Inferior parietal cortex (tissue), 1 donor: ENCODE measurements around the gene SAMD14.

Experiments
- DNase-seq: peaks from one replicate; pipeline ENCODE4 v3.0.0-alpha.2; 2016; ENCODE audit errors: extremely low spot score

Gene SAMD14

DNA sequence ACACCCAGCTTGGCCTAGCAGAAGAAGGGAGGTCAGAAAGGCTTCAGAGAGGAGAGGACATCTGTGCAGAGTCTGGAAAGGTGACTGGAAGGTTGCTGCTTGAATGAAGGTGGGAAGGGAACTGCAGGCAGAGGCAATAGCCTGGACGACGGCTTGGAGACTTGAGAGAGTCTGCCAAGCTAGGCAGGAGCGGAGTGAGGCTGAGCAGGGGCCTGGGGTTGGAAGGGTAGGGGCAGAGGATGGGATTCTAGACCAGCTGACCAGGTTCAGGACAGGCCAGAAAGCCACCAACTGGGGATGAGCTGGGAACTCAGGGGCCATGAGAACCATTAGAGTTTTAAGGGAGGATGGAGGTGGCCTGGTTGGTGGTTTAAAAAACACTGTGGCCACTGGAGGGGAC is 35.5 kb upstream of the SAMD14 start:
- DNase-seq, result no peak

DNA sequence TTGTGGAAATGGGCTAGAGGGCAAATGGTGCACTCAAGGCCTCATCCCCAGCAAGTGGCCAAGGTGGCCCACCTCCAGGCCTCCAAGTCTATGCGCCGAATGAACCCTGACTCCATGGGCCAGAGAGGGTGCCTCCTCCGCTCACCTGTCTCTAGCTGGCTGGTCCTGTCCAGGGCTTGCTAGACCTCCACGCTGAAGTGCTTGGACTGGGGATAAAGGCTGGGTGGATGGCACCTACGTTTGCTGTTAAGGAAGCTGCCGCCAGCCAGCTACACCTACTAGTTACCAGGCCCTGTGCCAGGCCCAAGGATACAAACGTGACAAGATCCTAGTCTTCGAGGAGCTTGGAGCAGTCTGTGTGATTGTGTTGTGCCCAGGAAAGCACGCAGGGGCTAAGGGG is 35.1 kb upstream of the SAMD14 start:
- no peak for DNase-seq

DNA sequence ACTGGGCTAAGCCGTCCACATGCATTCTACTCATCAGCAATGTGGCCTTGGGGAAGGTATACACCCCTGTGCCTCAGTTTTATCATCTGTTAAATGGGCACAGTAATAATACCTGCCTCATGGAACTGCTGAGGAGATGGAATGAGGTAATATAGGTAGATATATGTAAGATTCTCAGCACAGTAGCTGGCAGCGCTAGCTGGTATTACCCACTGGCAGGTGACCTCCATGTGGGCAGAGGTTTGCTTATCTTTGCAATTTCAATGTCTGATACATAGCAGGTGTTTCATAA is 34.7 kb upstream of the SAMD14 start:
- no peak for DNase-seq

DNA sequence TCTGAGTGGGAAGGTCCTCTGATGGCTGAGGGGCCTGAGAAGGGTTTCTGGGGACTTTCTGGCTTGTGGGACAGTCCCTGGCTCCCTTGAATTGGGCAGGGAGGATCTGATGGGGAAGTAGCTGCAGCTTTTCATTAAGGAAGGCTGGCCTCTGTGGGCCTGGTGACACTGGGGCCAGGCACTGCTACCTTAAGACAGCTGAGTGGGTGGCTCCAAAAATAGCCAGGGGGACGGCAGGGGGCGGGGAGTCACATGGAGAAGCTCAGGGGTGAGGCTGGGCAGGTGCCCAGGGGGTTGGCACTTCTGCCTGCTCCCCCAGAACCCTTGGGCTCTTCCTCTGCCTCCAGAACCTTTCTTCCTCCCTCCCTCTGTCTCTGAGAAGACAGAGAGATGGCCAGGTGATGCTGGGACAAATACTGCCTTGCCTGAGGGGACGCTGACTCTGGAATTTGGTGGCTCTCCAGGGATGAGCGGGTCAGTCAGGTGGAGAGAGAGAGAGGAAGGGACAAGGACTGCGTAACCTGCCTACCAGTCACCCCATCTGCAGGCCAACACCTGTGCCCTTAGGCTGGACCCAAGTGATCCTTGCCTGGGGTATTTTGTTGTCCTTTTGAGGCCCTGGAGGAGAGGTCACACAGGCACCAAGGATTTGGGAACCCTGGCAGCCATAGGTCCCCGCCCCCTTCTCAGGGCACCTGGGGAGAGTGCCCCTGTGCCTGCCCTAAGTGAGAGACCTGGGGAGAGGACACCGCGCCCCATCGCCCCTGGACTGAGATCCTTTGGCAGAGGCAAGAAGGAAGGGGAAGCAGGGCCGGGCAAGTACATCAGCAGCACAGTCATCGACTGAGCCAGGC is 34.1 kb upstream of the SAMD14 start:
- DNase-seq, result no peak

DNA sequence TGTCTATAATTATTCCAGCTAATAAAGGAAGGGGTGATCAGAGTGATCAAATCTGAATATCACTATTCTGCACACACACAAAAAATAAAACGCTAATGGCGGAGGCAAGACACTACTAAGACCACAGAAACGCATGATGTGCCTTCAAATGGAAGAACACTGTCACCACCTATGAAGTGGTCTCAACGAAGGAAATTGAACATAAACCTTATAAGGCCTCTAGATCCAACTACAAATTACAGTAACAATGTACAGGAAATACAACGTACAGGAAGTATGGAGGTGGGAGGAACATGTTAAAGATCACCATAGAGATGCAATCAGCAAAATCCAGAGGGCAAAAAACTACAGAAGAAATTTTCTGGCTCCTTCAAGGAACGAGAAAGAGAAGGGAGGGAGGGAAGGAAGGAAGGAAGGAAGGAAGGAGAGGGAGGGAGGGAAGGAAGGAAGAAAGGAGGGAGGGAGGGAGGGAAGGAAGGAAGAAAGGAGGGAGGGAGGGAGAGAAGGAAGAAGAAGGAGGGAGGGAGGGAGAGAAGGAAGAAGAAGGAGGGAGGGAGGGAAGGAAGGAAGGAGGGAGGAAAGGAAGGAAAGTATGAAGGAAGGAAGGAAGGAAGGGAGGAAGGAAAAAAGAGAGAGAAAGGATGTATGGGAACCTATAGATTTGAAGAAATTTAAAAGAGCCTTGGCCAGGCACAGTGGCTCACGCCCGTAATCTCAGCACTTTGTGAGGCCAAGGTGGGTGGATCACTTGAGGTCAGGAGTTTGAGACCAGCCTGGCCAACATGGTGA is 32.7 kb upstream of the SAMD14 start:
- no peak for DNase-seq

DNA sequence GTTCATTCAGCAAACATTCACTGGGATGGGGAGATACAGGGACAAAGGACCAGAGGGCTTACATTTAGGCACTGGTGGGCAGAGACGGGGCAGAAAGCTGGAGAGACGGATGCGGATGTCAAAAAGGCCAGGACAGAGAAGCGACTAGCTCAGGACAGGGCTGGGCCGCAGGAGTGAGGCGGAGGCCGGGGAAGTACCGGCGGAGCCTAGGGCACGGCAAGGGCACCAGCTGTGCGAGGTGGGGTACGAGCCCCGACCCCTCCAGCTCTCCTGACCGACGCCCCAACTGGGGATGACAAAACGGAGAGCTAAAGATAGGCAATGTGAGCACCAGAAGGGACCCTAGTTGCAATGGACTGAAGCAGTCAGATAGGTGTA is 31.9 kb upstream of the SAMD14 start:
- DNase-seq, result no peak

DNA sequence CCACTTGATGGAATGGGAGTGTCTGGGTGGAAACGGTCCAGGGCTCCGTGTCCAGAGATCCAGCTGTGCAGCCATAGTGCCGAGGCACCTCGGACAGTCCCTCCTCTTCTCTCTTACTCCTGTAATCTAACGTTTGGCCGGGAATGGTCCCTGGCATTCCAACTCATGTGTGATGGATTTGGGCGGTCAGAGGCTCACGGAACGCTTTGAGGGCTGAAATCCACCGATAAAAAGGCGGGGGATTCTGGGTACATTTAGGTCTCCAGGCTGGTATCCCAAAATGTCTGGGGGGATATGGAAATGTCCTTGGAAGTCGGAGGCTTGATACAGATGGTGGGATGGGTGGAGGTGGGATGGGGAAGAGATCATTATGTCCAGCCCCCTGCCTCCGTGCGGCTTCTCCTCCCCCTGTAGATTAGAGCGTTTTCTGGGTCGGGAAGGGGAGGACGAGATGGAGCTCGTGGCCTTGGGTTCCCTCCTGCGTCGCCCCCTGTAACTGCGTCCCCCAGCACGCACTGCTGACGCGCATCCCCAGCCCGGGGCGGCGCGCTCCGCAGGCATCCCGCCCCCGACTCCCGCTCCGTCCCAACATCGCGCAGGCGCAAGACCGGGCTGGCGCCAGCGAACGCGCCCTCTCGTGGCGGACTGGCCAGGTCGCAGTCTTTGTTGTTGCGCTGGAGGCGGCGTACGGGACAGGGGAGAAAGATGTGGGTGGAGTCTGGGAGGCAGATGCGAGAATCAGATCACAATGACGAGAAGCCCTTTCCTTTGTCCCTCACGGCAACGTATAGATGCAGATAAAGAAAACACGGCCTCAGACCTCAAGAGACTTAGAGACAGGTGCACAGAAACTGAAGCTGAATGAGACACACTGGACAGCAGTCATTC is 31.3 kb upstream of the SAMD14 start:
- DNase-seq, result peak; percentile 93

DNA sequence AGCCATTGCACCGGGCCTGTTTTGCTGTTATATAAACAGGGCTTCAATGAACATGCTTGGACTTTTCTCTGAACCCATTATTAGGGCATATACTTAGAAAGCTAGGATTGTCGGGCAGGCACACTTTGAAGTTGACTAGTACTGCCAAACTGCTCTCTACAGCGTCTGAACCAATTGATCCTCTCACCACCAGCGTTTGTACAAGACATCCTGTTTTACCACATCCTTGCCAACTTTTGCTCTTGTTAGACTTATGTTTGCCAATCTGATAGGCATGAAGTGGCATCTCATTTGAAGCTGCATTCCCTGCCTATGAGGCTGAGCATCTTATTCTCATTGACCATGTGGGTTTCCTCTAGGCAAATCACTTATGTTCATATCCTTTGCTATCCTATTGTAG is 27.9 kb upstream of the SAMD14 start:
- DNase-seq, result no peak

DNA sequence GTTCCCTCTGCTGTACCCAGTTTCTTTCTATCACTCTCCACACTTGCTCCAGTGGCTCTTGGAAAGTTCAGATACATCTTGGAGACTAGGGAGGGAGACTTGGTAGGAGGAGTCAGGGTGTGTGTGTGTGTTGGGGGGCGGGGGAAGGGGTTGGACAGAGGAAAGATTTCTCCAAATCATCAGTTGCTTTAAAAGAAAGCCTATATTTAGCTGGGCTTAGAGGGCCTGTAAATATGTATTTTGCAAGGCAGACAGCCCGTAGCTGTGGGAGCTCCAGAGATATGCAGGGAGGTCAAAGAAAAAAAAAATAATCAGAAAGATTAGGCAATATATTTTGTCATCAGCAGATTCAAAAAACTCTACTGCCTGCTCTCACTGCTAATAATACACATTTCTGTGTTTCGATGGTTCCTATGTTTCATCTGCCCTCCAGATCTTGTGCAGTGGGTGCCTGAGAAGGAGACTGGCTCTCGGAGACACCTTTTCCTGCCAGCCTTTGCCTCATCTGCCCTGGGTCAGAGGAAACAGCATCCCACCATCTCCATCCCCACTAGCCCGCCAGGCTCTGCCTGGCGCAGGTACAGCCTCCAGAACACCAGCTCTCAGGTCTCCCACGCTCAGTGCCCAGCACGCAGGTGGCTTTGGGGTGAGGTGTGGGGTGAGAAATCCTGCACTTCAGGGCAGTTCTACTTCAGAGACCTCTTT is 25.3 kb upstream of the SAMD14 start:
- DNase-seq, result no peak

DNA sequence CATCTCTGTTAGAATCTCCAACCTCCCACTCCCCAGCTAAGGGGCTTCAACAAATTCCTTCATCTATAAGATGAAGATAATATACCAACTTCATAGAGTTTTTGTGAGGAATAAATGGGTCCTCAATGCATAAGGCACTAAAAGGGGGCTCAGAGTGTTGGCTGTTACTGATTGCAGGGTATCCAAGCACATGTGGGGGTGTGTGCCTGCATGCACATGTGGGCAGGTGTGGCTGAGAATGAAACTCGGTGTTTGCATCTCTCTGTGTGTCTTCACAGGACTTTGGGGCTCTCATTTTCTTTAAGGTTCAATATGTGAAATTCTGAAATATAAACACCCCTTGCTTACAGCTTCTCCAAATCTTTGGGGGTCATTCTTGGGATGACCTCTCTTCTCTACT is 24.6 kb upstream of the SAMD14 start:
- no peak for DNase-seq

DNA sequence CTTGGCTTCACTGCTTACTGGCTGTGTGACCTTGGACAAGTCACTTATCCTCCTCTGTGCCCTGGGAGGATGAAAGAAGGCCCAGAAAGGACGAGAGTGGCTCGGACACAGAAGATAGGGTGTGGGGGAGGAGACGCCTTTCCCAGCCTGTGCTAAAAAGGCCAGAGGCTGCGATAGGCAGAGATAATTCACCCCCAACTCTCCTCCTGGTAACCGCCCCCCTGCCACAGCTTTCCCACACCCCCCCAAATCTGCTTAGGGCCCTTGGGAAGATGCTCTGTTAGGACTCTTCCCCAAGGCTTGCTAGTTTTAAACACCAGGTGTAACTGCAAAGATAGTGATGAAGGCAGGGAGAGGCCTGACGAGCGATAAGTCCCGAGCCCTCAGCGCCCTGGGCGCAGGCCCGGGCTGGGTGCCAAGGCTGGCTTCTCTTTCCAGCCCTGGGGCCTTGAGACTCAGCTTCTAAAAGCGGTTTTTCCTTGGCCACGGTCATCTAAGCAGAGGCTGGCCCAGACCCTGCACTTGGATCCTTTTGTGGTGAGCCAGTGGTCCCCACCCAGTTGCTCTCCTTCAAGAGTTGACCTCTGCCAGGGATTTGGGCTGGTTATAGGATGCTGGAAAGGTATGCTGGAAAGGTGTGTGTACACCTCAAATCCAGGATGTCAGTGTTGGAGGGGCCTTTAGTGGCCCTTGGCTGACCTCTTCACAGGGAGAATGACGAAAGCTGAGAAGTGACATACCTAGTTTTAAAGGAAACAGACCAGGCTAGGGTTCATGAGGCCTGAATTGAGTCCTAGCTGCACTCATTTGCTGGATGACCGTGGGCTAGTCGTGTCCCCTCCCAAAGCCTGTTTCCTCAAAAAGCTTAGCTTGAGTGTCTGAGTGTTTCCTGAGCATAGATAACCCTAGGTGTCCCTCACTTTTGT is 24.0 kb upstream of the SAMD14 start:
- no peak for DNase-seq

DNA sequence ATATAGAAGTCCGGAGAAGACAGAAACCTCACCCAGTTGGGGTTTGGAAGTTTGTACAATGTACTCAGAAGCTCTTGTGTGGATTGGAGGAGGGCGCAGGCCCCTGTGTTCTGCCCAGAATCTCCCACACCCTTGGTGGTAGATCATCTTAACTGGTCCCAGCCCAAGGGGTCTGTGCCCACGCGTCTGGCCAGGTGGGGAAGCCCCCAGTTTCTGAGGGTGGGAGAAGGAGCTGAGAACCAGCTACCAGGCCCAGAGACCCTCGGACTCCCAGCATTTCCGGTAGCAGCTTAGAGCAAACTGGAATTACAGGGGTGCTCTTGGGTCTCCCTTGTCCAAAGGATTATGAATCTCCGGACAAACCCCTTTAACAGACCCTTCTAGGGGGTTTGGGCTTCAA is 22.8 kb upstream of the SAMD14 start:
- DNase-seq, result no peak

DNA sequence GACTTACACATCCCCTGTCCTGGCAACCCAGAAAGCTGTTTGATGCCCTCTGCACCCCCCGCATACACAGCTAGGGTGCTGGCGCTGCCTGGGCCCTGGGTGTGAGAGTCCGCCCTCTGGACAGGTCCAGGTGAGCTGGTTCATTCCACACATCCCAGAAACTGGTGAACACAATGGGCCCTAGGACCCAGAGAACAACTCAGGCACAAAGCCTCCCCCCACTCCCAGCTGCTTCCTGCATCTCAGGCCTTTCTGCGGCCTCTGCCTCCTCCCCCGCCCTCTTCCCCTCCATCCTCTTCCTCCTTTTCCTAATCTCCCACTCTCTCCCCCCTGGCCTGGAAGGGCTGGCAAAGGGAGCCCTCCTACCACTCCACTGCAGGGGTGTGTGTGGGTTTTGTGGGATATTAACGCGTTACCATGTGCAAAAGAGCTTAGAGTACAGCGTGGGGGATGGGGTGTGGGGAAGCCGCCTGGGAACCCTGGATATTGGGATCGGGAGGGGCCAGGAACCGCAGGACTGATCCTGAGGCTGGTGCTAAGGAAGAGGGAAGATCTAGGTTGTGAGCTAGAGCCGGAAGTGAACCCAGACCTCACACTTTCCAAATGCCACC is 22.1 kb upstream of the SAMD14 start:
- DNase-seq, result peak; percentile 93

DNA sequence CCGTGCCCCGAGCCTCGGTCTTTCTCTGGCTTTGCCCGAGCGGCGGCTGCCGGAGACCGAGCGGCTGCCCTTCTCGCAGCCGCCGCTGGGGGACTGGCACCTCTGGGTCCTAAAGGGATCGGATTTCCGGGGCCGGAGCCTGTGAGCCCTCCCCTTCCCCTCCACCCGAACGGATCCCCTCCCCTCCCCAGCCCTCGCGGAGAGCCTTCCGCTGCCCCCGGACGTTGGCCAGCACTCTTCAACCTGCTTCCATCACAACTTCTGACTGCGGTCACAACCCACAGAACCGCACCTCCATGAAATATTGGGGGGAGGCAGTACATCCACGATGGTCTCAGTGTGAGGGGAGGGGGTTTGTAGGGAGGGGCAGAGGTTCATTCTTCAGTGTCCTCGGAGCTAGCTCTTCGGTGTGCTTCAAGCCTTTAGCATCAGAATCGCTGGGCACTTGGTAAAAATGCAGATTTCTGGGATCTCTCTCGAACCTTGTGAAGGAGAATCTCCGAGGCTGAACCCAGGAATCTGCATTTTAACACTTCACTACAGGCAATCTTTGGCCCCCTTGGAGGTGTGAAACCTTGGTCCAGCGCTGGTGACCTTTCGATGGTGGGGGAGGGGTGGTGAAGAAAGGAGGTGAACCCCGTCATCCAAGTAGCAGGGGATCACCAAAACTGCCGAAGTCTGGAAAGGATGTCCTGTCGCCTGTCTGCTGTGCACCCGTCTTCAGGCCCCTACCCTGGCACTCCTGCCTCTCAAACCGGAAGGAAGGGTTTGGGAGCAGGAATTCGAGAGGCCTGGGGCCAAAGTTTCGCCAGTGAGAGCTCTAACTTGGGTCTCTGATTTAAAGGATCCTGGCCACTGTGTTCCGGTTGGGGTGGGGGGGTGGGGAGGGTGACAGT is 21.3 kb upstream of the SAMD14 start:
- DNase-seq, result peak; percentile 88

DNA sequence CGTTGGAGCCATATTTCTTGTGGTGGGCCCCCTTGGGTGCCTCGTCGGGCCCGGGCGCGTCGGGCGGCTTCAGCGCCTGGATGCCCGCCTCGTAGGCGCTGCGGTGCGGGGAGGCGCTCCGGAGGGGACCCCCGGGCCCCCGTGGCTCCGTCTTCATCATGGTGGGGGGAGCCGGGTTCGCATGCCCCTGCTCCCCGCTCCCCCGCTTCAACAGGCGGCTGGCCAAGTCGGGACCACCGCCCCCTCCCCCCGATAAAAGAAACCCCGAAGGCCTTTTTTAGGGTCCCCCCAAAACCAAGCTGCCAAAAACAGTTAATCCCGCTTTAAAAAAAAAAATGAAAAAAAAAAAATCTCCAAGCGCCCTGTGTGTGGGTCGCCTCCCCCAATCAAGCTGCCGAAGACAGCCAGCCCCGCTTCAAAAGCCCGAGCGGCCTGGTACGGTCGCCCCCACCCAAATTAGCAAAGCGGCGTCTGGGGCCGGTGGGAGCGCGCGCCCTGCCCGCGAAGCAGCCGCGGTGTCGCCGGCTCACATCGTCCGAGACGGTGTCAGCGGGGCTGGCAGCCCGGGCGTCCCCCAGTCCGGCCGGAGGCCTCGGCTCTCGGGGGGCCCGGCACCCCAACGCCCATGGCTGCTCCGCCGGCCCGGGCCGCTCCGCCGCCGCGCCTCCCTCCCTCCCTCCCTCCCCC is 20.5 kb upstream of the SAMD14 start, which contains the start of gene PPP1R9B:
Gene PPP1R9B (minus strand): TSS at position 324 of the 687 bp plus-strand sequence. CDS start 164 bp downstream, at position 160.
- no peak for DNase-seq

DNA sequence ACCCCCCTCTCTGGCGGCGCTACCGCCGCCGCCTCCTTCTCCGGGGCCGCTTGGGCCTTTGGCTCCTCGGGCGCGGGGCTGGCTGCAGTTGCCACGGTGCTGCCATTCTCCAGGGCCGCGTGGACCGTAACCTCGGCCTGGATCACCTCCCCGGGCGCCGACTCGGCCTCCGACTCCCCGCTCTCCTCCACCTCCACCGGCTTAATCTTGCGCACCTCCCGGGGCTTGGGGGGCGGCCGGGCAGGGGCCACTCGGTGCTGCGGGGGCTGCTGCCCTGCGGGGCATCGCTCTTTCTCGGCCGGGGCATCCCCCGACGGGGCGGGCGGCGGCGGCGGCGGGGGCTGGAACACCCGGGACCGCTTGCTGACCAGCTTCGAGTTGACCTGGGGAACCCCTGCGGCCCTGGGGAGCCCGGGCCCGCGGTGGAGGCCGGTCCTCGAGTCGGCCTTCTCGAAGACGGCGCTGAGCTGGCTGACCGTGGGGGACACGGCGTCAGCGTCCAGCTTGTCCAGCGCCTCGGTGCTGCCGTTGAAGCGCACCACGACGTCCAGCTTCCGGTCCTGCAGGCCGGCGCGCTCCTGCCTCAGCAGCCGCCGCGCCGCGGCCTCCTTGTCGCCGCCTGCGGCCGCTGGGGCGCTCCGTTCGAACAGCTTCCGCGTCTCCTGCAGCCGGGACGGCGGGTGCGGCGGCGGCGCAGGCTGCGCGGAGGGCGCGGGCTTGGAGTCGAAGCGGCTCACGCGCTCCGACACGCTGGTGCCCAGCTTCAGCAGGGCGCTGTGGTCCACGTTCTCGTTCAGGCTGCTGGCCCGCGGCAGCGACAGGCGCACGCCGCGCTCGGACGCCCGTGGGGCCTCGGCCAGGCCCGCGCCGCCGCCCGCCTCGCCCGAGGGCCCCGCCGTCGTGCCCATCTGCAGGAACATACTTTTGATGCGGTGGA is 19.7 kb upstream of the SAMD14 start:
- DNase-seq, result no peak

DNA sequence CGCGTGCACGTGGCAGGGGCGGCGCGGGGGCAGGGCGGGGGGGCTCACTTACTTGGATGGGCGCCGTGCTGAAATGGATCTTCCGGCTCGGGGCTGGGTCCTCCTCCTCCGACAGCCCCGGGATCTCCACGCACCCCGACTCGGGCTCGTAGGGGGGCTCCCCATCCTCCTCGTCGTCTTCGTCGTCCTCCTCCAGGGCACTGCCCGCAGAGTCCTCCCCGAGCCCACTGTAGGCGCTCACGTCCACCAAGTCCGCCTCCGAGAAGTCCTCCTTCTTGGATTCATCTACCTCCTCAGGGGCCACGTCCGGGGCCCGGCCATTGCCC is 19.1 kb upstream of the SAMD14 start:
- DNase-seq, result no peak
